HG03460 (cell line): ENCODE measurements around the gene PIGU.
"Not testable (repeated sequence)": the region's sequence is repeated elsewhere in the genome, so short reads cannot be mapped to it uniquely, and the experiment has no call there.

ENCODE experiments used
- ATAC-seq: cut with Tn5 transposase; IDR thresholded peaks from one replicate; pipeline ENCODE4 v1.9.1; 2021; ENCODE audit not compliant: unreplicated experiment

PIGU gene

GRCh38 chr20:34536798-34537394 lies 140.0 kb downstream of the PIGU start:
- ATAC-seq: no peak

GRCh38 chr20:34535857-34536256 lies 141.0 kb downstream of the PIGU start:
- ATAC-seq: no peak

- ATAC-seq: no peak
Measured at GRCh38 chr20:34535301-34535840, 141.5 kb downstream of the PIGU start.

- ATAC-seq: no peak
Measured at GRCh38 chr20:34534391-34535165, 142.3 kb downstream of the PIGU start.

GRCh38 chr20:34532756-34533155 lies 144.1 kb downstream of the PIGU start:
- ATAC-seq: no peak

GRCh38 chr20:34532320-34532719 lies 144.6 kb downstream of the PIGU start:
- ATAC-seq: no peak

- no peak for ATAC-seq
Measured at GRCh38 chr20:34531608-34532265, 145.2 kb downstream of the PIGU start.

GRCh38 chr20:34530342-34530741 lies 146.6 kb downstream of the PIGU start:
- no peak for ATAC-seq

- no peak for ATAC-seq
Measured at GRCh38 chr20:34529742-34530141, 147.2 kb downstream of the PIGU start.

- no peak for ATAC-seq
Measured at GRCh38 chr20:34528921-34529297, 148.0 kb downstream of the PIGU start.

- no peak for ATAC-seq
Measured at GRCh38 chr20:34527016-34527415, 149.9 kb downstream of the PIGU start.

GRCh38 chr20:34526466-34526865 lies 150.4 kb downstream of the PIGU start:
- ATAC-seq: no peak

- no peak for ATAC-seq
Measured at GRCh38 chr20:34525709-34526416, 151.0 kb downstream of the PIGU start.

GRCh38 chr20:34525342-34525708 lies 151.6 kb downstream of the PIGU start:
- ATAC-seq: no peak

GRCh38 chr20:34524426-34524825 lies 152.5 kb downstream of the PIGU start:
- ATAC-seq: no peak

- no peak for ATAC-seq
Measured at GRCh38 chr20:34522969-34523871, 153.7 kb downstream of the PIGU start.

GRCh38 chr20:34519841-34520240 lies 157.1 kb downstream of the PIGU start:
- ATAC-seq: not testable (repeated sequence)

GRCh38 chr20:34518863-34519262 lies 158.0 kb downstream of the PIGU start:
- ATAC-seq: not testable (repeated sequence)

- no peak for ATAC-seq
Measured at GRCh38 chr20:34517114-34517505, 159.8 kb downstream of the PIGU start.
